Jurkat, Clone E6-1 (cell line): Measurements from ENCODE around the gene MPG.
"Not testable (repeated sequence)": the region's sequence is repeated elsewhere in the genome, so short reads cannot be mapped to it uniquely, and the experiment has no call there.

Experiments
- DNase-seq: peaks from one replicate; pipeline ENCODE4 v3.0.0-alpha.2; 2011; ENCODE audit warnings: low read depth, low spot score
- H3K4me3 ChIP-seq: 2 replicates; pipeline ENCODE4 v1.5.1; 2011; ENCODE audit warnings: mild to moderate bottlenecking, low read length, control low read depth, moderate library complexity

The MPG gene

DNA sequence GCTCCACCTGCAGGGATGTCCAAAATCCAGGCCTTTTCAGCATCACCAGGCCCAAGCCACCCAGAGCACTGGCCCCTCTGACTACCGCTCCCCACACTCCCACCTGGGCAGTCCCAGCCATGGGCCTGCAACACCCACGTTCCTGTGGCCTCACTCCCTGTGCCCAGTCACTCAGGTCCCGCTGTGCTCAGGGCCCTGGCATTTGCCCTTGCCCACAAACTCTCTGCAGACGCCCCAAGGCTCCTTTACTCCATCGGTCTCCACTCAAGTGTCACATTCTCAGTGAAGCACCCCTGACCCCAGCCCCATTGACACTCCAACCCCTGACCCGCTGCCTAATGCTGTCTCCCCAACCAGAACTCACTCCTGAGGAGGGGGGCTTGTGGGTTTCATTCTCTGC, 23.6 kb downstream of the MPG start:
- no peak overlapping the region for H3K4me3 ChIP-seq
- no peak for DNase-seq

DNA sequence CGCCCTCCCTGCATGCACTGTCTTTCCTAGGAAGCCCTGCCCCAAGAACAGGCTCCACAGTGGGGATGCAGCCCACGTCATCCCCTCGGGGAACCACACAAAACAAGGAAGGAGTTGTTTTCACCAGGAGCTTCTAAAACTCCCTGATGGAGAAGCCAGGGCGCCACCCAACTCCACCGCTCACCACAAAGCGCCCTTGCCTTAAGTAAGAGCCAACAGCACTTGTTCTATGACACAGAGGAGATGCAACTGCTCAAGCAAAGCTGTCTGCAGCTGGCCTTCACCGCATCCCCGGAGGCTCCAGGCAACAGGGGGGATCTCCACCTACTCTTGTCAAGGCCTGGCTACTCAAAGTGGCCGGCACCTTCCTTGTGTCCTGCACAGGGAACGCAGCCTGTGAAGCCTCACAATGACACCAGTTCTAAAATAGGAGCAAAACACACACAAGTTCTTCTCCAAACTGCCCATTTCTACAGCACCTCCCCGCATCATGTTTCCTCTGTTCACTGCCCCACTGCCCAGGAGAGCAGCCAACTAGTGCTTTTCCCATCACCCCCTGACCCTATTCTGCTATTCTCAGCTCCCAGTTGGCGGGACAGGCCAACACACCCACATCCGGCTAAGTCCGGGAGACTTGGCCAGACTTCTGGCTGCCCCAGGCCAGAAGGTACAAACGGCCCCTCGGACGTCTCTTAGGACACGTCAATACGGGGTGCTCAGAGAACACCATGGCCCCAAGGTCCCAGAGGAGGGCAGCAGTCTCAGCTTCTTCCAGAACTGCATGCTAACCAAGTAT, 24.2 kb downstream of the MPG start:
- DNase-seq, result no peak
- H3K4me3 ChIP-seq, result no peak overlapping the region

DNA sequence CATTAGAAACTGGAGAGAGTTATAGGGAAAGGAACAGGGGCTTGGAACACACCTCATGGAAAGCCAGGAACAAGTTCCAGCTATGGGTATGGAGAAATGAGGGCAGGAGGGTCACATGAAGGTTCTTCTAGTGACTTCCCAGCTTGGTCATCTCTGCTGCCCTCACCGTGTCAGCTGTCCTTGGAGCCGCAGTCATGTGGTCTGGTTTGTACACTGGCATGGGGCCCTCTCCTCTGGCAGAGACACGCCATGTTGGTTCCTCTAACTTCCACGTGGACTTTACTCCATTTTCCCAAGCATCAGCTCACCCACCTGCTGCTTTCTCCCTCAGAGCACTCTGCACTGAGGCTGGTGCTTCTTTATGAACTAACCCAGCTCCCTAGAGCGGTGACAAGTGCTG, 26.3 kb downstream of the MPG start:
- H3K4me3 ChIP-seq, result no peak overlapping the region
- no peak for DNase-seq

DNA sequence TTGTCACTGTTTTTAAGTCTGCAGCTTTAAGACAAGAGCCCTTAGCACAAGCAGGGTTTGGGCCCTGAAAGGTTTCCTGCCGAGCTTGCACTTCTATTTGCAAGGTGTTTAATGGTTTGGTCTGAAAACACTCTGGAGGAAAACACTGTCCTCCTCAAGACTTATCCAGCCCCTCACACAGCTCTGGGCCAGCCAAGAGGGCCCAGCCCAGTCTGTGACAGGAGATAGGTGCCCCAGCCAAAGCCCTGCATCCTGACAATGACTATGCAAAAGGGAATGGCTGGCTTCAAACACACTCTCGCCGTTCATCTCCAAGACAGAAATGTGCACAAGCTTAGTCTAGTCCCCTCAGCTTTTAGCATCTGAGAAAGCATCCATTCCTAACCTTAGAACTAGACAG, 26.9 kb downstream of the MPG start:
- no peak overlapping the region for H3K4me3 ChIP-seq
- DNase-seq, result no peak

DNA sequence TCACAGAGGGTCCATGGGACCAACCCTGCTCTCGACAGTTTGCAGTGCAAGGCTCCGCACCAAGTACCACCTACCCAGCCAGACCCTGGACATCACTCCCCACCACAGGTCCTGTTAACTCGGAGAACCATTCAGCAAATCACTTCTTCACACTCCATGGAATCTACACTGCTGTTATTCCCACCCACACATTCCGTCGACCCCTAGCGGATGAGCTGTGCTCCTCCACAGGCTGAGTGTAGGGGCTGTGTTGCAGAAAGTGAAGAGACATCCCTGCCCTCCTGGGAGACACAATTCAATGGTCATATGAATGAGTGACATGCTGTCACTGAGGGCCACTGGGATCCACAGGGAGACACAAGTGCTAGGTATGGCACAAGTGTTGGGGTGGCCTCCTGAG, 27.5 kb downstream of the MPG start:
- H3K4me3 ChIP-seq, result no peak overlapping the region
- DNase-seq, result no peak

DNA sequence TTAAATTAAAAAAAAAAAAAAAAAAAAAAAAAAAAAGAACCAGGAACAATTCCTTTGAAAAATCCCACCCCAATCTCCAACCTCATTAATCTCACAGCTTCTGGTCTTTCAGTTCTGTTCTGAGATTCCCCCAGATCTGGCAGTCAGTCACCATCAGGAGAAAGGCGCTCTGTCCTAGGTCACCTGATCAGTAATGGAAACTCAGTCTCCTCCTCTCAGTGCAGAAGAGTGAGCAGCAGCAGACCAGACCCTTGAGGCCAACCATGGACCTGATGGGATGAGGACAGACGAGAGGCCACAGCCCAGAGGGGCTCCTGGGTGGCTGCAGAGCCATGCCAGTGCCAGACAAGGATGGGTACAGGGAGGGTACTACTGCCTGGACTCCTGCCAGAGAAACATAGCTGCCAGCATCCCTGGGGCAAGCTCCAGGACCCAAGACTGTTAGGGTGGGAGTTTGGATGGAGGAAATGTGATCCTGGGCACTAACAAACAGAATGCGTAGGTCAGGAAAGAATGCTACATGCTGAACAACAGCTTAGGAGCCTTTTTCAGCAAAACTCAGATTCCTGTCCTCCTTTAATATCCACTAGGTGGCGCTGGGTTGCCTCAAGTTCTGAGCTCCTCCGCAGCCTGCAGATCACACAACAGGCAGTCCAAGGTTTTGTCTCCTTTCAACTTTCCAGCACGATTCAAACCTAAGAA, 28.7 kb downstream of the MPG start:
- DNase-seq, result peak; percentile 71
- H3K4me3 ChIP-seq, result no peak overlapping the region

DNA sequence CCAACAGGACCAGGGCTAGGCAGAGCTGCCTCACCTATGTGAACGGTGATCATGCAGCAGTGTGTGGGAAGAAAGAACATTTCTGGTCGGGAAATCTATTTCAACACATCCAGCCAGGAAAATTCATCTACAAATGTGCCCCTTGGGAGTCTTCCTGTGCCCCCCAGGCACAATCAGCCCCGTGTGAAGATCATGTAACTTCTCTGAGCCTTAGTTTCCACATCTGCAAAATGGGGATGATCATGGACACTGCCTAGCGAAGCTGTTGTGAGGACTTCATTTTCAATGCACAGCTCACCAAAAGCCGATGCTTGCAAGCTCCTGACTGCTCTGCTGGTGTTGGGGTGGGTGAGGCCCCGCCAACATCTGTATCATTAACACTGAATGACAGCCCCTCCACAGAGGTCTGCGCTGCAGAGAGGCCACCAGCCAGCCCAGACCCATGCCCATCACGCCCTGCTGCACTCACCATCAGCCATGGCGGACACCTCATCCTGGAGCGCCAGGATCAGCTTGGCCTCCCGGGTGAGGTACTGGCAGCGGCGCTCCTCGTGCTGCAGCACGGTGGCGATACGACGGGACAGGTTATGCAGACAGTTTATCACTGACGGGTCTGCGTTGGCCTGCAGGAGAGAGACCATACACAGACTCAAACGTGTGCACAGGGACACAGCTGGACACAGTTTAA, 34.3 kb downstream of the MPG start:
- DNase-seq, result no peak
- no peak overlapping the region for H3K4me3 ChIP-seq

DNA sequence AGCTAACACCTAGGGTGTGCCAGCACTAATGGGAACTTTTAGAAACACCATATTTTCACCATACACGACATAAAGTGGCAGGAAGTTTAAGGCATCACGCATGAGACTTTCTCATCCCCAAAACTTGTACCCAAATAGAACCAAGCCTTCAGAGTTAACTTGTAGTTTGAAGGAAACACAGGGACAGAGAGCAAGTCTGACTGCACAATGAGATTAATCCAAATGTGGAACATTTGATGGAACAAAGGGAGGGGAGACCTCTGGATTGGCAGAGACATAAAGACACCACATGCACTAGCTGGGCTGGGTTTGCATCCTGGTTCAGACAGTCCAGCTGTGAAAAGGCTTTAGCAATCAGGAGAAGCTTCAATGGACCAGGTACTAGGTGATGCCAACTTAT, 36.3 kb downstream of the MPG start:
- DNase-seq, result no peak

DNA sequence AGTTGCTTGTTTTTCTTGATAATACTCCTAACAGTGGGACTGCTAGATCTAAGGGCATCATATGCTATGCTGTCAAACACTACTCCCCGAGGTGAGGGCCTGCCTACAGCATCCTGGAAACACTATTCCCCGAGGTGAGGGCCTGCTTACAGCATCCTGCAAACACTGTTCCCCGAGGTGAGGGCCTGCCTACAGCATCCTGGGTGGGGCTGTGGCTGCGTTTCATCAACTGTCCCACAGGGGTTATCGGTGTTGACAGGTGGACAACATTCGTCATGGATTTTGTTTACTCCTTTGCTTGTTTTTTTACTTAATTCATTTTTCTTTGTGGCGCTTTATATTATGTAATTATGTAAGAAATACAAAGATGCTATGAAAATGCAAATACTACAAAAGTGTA, 38.0 kb downstream of the MPG start:
- no peak for DNase-seq
- no peak overlapping the region for H3K4me3 ChIP-seq

More for the DNA sequence above, 36.3 kb downstream of the MPG start:
- H3K4me3 ChIP-seq, result no peak overlapping the region

DNA sequence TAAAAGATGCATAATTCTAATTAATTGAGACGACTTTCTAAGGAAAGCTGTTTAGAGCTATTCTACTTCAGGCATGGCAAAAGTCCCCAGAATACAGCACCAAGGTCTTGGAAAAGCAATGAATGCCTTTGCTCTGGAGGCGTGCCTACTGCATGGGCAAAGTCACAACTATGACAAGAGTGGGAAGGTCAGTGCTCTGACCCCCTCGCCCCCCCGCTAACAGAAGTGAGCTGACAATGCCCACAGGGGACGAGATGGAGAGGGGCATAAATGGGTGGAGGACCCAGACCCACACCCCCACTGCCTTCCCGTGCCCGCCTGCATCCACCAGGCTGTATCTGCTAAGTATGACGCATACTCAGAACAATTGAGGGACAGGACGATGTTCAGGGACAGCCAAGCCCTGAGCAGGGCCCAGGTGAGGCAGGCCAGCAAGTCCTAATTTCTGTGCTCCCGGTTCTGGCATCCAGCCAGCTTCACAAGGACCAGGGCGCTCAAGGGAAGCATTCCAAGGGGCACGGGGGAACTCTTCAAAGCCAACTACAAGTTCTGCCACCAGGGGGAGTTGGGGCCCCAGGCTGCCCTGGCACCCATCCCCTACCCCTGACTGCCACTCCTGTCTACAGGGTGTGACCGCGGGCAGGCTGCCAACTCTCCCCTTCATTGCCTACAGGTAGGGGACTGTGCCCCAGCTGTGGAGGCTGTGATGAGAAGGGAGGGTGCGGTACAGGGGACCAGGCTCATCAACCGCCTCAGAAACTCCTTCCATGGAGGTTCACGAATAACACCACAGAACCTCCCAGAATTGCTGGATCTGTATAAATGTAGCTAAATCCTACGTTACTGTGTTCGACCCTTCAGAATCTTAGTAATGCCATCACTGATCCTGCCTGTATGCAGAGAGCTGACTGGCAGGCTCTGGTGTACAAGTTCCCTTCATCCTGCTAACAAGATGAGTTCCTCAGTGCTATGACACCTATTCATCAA, 39.6 kb downstream of the MPG start:
- H3K4me3 ChIP-seq, result no peak overlapping the region
- DNase-seq, result peak; percentile 65

DNA sequence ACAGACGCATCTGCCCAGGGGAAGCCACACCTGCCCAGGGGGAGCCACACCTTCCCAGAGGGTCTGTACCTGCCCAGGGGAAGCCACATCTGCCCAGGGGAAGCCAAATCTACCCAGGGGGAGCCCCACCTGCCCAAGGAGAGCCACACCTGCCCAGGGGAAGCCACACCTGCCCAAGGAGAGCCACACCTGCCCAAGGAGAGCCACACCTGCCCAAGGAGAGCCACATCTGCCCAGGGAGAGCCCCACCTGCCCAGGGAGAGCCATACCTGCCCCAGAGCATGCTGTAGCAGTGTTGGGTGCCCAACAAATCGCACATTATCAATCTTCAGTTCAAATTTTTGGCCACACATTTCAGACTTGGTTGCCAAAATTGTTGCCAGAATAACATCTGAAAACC, 40.8 kb downstream of the MPG start:
- no peak overlapping the region for H3K4me3 ChIP-seq
- DNase-seq, result no peak

DNA sequence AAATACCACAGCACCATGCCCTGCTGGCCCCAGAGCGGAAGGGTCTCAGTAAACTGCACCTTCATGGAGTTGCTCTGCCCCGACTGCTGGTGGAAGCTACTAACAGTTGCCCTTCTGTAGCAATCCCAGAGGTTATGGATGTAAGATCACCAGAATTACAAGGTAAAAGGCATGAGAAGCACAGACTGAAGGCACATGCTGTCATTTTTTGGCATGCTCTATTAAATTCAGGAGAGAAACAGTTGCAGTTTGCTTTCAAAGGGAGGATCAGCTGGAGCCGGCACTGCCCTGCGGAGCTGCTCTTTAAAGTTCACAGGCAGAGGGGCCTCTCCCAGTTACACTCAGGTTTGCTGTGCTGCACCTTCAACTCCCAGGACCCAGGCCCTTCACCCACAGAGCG, 41.3 kb downstream of the MPG start:
- H3K4me3 ChIP-seq, result no peak overlapping the region
- DNase-seq, result no peak

DNA sequence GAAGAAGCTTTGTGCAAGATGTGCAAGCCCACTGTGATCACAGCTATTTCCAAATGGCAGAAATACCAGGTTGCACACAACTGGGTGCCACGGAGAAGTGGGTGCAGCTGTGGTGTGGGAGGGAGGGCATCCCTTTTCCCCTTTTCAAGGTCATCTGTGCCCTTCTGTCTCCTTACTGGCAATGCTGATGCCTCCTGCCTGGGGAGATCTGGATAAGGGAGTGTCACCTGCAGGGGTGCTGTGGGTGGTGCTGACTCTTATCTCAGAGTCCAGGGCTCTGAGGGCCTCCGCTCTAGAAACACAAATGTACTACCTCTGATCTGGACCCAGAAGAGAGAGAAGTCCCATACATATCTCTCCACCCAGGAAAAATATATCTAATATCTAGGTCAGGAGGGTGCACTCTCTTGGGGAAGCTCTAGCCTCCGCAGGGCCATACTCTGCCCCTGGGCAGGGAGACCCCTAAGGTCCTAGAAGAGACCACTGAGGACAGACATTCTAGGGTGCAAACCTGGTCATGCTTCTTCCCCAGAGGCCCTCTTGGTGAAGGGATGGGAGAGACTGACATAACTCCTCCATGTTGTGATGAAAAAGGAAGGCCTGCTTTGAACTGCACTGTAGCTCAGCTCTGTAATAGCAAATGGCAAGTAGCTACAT, 41.9 kb downstream of the MPG start:
- DNase-seq, result no peak

DNA sequence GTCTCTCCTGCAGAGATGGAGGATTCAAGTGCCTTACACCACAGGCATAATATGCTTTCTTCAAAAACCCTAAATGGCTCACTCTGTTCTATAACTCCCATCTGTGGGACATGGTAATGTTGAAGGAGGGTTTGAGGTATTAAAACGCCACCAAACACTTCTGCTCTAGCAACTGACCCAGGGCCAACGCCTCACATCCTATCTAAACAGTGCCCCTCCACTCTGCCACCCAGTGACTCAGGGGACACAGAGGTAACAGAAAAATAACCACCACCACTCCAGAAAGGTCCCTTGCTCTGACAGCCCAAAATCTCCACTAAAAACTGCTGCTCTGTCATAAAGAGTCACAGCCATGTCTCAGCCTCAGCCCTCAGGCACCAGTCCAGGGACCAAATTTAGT, 42.7 kb downstream of the MPG start:
- DNase-seq, result no peak
- H3K4me3 ChIP-seq, result no peak overlapping the region

More for the DNA sequence above, 41.9 kb downstream of the MPG start:
- H3K4me3 ChIP-seq, result no peak overlapping the region

DNA sequence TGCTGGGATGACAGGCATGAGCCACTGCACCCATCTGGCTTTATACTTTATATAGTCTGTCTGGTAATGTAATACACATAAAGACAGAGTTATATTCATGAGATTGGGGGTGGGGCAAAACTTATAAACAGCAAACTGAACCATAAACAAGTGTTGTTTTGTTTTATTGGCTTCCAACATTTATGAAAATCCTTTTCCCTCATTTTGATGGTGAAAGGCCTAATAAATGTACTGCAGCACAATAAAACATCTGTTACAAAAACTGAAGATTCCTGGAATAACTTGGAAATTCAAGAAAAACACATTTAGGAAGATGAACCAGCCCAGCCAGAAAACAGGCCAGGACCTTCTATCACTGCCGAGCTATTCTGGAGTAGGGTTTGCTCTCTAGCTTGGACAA, 44.3 kb downstream of the MPG start:
- H3K4me3 ChIP-seq, result no peak overlapping the region
- no peak for DNase-seq

DNA sequence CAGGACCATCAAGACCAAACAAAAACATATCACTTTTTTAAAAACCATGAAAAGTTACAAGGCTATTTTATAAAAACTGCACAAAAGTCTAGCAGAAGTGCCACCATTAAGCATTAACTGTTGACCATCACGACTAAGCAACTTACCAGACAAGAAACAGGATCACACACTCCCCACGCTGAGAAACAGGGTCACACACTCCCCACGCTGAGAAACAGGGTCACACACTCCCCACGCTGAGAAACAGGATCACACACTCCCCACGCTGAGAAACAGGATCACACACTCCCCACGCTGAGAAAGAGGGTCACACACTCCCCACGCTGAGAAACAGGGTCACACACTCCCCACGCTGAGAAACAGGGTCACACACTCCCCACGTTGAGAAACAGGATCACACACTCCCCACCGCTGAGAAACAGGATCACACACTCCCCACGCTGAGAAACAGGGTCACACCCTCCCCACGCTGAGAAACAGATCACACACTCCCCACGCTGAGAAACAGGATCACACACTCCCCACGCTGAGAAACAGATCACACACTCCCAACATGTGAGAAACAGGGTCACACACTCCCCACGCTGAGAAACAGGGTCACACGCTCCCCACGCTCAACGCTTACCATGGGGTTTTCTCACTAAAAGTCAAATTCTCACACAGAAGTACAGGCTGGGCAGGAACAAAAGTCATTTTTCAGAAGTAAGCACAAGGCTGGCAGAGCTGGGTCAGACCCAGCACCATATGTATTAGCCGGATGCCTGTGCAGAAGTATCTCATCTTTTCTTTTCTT, 45.7 kb downstream of the MPG start:
- DNase-seq, H3K4me3 ChIP-seq: not testable (repeated sequence)

DNA sequence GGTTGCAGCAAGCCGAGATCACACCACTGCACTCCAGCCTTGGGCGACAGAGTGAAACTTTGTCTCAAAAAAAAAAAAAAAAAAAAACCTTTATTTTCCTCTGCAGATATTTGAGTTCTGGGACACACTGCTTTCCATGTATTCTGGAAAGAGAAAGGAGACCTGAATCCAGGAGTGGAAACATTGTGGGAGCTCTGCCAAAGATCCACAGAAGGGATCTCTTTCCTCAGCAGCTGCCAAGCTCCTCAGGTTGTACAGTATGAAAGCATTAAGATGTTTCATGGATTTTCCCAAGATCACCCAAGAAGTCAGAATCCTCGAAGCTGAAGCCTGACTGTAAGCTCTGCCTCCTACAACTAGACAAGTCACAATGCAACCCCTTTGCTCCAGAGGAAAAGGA, 47.0 kb downstream of the MPG start:
- no peak overlapping the region for H3K4me3 ChIP-seq
- DNase-seq, result no peak

DNA sequence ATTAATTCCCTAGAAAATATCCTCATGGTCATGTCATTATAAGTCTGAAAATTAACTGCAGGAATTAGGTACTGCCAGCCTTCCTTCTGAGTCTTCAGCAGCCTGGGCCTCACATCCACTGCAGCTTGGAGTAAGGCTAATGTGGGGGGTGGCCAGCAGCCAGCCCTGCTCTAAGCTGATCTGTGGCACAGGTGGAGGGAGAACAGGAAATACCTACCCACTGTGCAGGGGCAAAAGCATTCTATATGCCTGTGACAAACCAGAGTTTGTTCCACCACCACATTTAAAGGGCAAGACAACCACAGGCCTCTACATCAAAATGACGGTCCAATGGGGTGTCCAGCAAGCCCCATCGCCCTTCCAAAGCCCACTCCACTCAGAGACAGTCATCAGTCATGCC, 51.0 kb downstream of the MPG start:
- no peak overlapping the region for H3K4me3 ChIP-seq
- peak; percentile 53 for DNase-seq
